Urinary bladder (tissue), 4 donors: ENCODE measurements around the gene KSR2. TPM values are rescaled to one million over a fixed set of nuclear protein-coding genes. Genes with fewer than 3 reads are reported as not detected.

Experiments
- DNase-seq: peaks from one replicate; pipeline ENCODE4 v3.0.0-alpha.2; 2015; ENCODE audit errors: extremely low spot score
- H3K27ac ChIP-seq: one replicate; pipeline ENCODE4 v1.5.1; 2013; ENCODE audit warnings: low read depth, mild to moderate bottlenecking, moderate library complexity
- H3K36me3 ChIP-seq: one replicate; pipeline ENCODE4 v1.6.1; 2013; ENCODE audit warnings: mild to moderate bottlenecking, moderate library complexity; ENCODE audit not compliant: insufficient read depth
- H3K4me1 ChIP-seq: one replicate; pipeline ENCODE4 v1.6.1; 2013; ENCODE audit warnings: mild to moderate bottlenecking, moderate library complexity; ENCODE audit not compliant: insufficient read depth
- H3K4me3 ChIP-seq: one replicate; pipeline ENCODE4 v1.5.1; 2013; ENCODE audit warnings: low read depth, low read length
- WGBS: extraction: QIAGEN DNeasy Blood & Tissue Kit; methylation state at CpG from one replicate; pipeline ENCODE4 v1.1.7; 2013; 5-methylcytosine and 5-hydroxymethylcytosine counted together
- polyA plus RNA-seq: library from polyadenylated mRNA; stranded (reverse); fragments of 200-250 nt; gene quantifications from one replicate; pipeline ENCODE4 v1.2.3, GENCODE V29; 2013
- total RNA-seq: library from RNA; depleted of rRNA; stranded (reverse); fragments of >200 nt; gene quantifications from one replicate; pipeline ENCODE4 v1.2.3, GENCODE V29; 2014
- donor health status: healthy with polysubstance abuse.
- donor health status: healthy.

KSR2 gene
- total and polyA plus RNA-seq, 2 donors = 0.05 to 0.32 TPM

DNA sequence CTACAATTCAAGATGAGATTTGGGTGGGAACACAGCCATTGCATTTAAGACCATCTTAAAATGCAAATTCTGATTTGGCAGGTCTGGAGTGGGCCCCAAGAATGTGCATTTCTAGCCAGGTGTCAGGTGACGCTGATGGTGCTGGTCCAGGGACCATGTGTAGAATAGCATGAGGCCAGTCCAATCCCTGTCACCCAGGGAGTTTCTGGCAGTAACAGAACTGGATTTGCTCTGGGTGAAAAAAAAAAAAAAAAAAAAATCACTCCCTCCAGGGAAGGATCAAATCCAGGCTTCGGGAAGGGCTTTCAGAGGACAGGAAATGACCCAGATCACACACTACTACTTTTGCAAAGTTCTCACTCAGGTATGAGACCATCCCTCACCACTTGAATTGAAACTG is 394.1 kb downstream of the KSR2 start:
- 70% methylated on average over 2 of the region's 2 CpGs for WGBS
- DNase-seq = no peak
- no peaks in the 10 kb centered on the region for H3K36me3 ChIP-seq
- no peak overlapping the region for H3K27ac ChIP-seq
- no peak overlapping the region for H3K4me3 ChIP-seq
- H3K4me1 ChIP-seq = no peaks in the 10 kb centered on the region

DNA sequence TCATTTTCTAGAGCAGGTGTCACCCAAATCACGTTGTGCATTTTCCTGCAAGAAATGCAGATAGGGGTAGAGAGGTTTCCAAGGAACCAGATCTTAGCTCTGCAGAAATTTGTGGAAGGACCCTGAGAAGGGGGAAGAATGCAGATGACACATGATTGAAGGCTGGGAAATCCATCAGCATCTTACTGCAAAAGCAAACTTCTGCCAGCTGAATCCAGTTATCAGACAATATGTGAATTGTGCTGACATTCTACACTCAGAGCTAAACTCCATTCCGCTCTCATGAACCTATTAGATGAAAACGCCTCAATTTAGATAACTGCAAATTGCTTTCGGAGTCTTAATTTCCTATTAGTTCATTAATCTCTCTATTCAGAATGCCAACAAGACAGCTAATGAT is 396.0 kb downstream of the KSR2 start:
- H3K4me1 ChIP-seq = no peaks in the 10 kb centered on the region
- 78% methylated on average over 4 of the region's 4 CpGs for WGBS
- no peak overlapping the region for H3K4me3 ChIP-seq
- no peak for DNase-seq
- no peak overlapping the region for H3K27ac ChIP-seq
- H3K36me3 ChIP-seq = no peaks in the 10 kb centered on the region

GRCh38 chr12:117571321-117571720 is 397.5 kb downstream of the KSR2 start:
- 53% methylated on average over 3 of the region's 3 CpGs for WGBS
- Histone ChIP-seq H3K4me3 (no peak overlapping the region), H3K36me3 (no peaks in the 10 kb centered on the region), H3K4me1 (no peaks in the 10 kb centered on the region), H3K27ac (no peak overlapping the region)
- DNase-seq = no peak

DNA sequence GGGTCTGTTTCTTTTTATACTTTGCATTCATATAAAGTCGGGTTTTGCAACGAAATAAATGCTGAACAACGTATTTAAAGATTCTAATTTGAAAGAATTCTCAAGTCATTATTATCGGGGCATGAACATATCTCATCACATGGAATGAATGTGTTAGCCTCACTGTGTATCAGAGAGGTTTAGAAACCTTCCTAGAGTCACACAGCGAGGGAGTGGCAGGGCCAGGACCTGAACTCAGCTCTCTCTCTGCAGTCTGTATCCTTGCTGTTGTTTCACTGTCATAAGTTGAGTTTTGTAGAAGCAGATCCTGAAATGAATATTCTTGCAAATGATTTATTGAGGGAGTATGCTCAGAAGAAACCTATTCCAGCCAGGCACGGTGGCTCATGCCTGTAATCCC is 398.2 kb downstream of the KSR2 start:
- no peak overlapping the region for H3K27ac ChIP-seq
- no peak overlapping the region for H3K4me3 ChIP-seq
- no peak for DNase-seq
- H3K36me3 ChIP-seq = no peaks in the 10 kb centered on the region
- WGBS = 87% methylated on average over 6 of the region's 6 CpGs
- no peaks in the 10 kb centered on the region for H3K4me1 ChIP-seq

GRCh38 chr12:117567644-117568216 is 401.1 kb downstream of the KSR2 start:
- Histone ChIP-seq H3K27ac (no peak overlapping the region), H3K36me3 (no peaks in the 10 kb centered on the region), H3K4me3 (no peak overlapping the region), H3K4me1 (no peaks in the 10 kb centered on the region)
- DNase-seq = no peak
- WGBS = 66% methylated on average over 9 of the region's 9 CpGs

GRCh38 chr12:117564881-117565280 is 403.9 kb downstream of the KSR2 start:
- Histone ChIP-seq H3K27ac (no peak overlapping the region), H3K36me3 (no peaks in the 10 kb centered on the region), H3K4me3 (no peak overlapping the region), H3K4me1 (no peaks in the 10 kb centered on the region)
- no peak for DNase-seq
- 45% methylated on average over 9 of the region's 9 CpGs for WGBS

GRCh38 chr12:117563706-117564105 is 405.1 kb downstream of the KSR2 start:
- Histone ChIP-seq H3K36me3 (no peaks in the 10 kb centered on the region), H3K27ac (no peak overlapping the region), H3K4me1 (no peaks in the 10 kb centered on the region), H3K4me3 (no peak overlapping the region)
- DNase-seq = no peak
- WGBS = 60% methylated on average over 2 of the region's 2 CpGs

- H3K4me3 ChIP-seq = no peak overlapping the region
- H3K36me3 ChIP-seq = no peaks in the 10 kb centered on the region
- 50% methylated on average over 5 of the region's 5 CpGs for WGBS
- no peaks in the 10 kb centered on the region for H3K4me1 ChIP-seq
- DNase-seq = no peak
- no peak overlapping the region for H3K27ac ChIP-seq
Observed at GRCh38 chr12:117563007-117563406, 405.8 kb downstream of the KSR2 start.

DNA sequence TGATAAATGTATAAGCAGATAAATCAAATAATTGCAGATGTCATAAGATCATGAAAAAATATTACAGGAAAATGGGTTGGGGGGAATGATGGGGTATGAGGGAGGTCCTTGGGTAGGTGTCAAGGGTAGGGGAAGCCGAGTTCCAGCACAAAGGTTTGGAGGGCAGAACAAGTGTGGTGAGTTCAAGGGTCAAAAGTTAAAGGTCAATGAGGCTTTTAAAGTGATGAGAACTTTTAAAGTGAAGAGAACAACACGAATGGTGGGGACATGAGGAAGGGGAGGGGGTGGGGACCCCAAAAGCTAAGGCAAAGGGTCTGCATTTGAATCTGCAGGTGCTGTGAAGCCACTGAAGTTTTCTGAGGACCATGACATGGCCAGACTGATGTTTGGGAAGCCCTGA is 406.8 kb downstream of the KSR2 start:
- Histone ChIP-seq H3K27ac (no peak overlapping the region), H3K4me1 (no peaks in the 10 kb centered on the region), H3K36me3 (no peaks in the 10 kb centered on the region), H3K4me3 (no peak overlapping the region)
- DNase-seq = no peak
- 49% methylated on average over 2 of the region's 2 CpGs for WGBS

DNA sequence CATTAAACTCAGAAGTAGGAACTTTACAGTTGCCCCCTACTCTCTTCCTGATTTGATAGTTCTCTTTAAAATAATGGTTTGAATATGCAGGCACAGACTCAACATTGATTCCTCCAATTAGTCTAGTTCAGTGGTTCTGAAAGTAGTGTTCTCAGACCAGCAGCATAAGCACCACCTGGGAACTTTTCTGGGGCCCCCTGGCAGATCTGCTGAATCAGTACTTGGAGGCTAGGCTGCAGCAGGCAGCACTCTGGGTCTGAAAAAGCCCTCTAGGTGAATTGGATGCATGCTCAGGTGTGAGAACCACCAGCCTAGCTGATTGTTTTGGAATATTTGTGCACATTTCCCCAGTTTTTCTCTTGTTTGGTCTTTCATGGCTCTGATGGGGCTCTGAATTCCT is 408.8 kb downstream of the KSR2 start:
- DNase-seq = no peak
- Histone ChIP-seq H3K27ac (no peak overlapping the region), H3K4me3 (no peak overlapping the region), H3K36me3 (no peaks in the 10 kb centered on the region), H3K4me1 (no peaks in the 10 kb centered on the region)

DNA sequence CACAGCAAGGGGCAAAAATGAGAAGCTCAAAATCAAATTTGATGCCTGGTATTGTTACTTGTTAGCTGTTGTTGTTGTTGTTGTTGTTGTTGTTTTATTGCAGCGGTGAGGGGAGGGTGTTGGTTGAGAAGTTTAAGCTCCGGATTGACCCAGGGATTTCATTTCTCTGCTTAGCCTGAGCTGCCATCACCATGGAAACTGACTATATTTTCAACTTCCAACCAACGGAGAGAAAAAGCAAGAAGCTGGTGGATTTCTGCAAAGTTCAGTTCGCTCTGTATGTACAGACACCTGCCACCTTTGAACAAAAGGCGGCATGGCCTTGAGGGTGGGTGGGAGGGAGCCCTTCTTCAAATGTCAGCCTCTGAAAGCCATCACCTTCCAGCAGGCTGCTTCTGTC is 412.9 kb downstream of the KSR2 start:
- Histone ChIP-seq H3K27ac (no peak overlapping the region), H3K4me1 (no peaks in the 10 kb centered on the region), H3K4me3 (no peak overlapping the region), H3K36me3 (no peaks in the 10 kb centered on the region)
- 83% methylated on average over 5 of the region's 5 CpGs for WGBS
- DNase-seq = no peak

DNA sequence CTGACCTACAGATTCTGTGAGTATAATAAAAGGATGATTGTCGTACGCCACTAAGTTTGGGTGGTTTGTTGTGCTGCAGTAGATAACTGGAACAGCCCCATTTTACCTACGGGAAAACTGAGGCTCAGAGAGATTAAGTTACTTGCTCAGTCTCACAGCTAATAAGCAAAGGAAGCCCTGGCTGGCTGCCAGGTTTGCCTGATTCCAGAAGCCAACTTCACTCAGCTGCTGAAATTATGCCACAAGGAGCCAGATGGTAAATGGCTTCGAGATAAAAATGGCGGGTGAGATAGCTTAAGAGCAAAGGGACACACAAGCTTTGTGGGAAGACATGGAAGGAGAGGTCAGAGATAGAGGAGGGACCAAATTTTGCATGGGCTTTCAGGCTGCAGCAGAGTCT is 415.8 kb downstream of the KSR2 start:
- H3K4me1 ChIP-seq = no peaks in the 10 kb centered on the region
- H3K27ac ChIP-seq = no peak overlapping the region
- 82% methylated on average over 5 of the region's 5 CpGs for WGBS
- no peaks in the 10 kb centered on the region for H3K36me3 ChIP-seq
- H3K4me3 ChIP-seq = no peak overlapping the region
- no peak for DNase-seq

- no peaks in the 10 kb centered on the region for H3K36me3 ChIP-seq
- no peak for DNase-seq
- WGBS = 58% methylated on average over 4 of the region's 4 CpGs
- no peak overlapping the region for H3K27ac ChIP-seq
- H3K4me1 ChIP-seq = no peaks in the 10 kb centered on the region
- H3K4me3 ChIP-seq = no peak overlapping the region
Observed at GRCh38 chr12:117551665-117552064, 417.1 kb downstream of the KSR2 start.

GRCh38 chr12:117547209-117547608 is 421.6 kb downstream of the KSR2 start:
- no peak for DNase-seq
- Histone ChIP-seq H3K4me3 (no peak overlapping the region), H3K36me3 (no peaks in the 10 kb centered on the region), H3K4me1 (no peaks in the 10 kb centered on the region), H3K27ac (no peak overlapping the region)

DNA sequence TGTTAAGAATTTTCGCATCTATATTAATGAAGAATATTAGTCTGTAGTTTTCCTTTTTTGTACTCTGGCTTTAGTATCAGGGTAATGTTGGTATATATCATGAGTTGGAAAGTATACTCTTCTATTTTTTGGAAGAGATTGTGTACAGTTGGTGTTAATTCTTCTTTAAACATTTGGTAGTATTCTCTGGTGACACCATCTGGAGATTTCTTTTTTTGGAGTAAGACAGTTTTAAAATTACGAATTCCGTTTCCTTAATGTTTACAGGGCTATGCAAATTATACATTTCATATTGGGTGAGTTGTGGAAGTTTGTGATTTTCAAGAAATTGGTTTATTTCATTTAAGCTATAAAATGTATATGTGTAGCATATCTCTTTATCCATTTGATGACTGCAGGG is 423.6 kb downstream of the KSR2 start:
- Histone ChIP-seq H3K4me3 (no peak overlapping the region), H3K36me3 (no peaks in the 10 kb centered on the region), H3K27ac (no peak overlapping the region), H3K4me1 (no peaks in the 10 kb centered on the region)
- WGBS = 82% methylated on average over 3 of the region's 3 CpGs
- no peak for DNase-seq
